Measurements from ENCODE around the gene WASHC2C. TPM values are rescaled to one million over a fixed set of nuclear protein-coding genes. Genes with fewer than 3 reads are reported as not detected.
"Not testable (repeated sequence)": the region's sequence is repeated elsewhere in the genome, so short reads cannot be mapped to it uniquely, and the experiment has no call there.

The WASHC2C gene, protein sequence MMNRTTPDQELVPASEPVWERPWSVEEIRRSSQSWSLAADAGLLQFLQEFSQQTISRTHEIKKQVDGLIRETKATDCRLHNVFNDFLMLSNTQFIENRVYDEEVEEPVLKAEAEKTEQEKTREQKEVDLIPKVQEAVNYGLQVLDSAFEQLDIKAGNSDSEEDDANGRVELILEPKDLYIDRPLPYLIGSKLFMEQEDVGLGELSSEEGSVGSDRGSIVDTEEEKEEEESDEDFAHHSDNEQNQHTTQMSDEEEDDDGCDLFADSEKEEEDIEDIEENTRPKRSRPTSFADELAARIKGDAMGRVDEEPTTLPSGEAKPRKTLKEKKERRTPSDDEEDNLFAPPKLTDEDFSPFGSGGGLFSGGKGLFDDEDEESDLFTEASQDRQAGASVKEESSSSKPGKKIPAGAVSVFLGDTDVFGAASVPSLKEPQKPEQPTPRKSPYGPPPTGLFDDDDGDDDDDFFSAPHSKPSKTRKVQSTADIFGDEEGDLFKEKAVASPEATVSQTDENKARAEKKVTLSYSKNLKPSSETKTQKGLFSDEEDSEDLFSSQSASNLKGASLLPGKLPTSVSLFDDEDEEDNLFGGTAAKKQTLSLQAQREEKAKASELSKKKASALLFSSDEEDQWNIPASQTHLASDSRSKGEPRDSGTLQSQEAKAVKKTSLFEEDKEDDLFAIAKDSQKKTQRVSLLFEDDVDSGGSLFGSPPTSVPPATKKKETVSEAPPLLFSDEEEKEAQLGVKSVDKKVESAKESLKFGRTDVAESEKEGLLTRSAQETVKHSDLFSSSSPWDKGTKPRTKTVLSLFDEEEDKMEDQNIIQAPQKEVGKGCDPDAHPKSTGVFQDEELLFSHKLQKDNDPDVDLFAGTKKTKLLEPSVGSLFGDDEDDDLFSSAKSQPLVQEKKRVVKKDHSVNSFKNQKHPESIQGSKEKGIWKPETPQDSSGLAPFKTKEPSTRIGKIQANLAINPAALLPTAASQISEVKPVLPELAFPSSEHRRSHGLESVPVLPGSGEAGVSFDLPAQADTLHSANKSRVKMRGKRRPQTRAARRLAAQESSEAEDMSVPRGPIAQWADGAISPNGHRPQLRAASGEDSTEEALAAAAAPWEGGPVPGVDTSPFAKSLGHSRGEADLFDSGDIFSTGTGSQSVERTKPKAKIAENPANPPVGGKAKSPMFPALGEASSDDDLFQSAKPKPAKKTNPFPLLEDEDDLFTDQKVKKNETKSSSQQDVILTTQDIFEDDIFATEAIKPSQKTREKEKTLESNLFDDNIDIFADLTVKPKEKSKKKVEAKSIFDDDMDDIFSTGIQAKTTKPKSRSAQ (N-terminal part only)
- 10 to 100 TPM; 15.0 to 62.2 (median 20.7) TPM for polyA plus RNA-seq
- long read RNA-seq, donor 1, partial matches to known transcripts: 16 of 16 reads
- long read RNA-seq, donor 1, other reads (novel, unspliced or antisense): 0 of 16 reads
- long read RNA-seq, donor 2, partial matches to known transcripts: 0 of 1 reads
- long read RNA-seq, donor 2, other reads (novel, unspliced or antisense): 0 of 1 reads
- long read RNA-seq, donor 3, partial matches to known transcripts: 12 of 13 reads
- long read RNA-seq, donor 3, other reads (novel, unspliced or antisense): 0 of 13 reads
- long read RNA-seq, donor 4: 0 reads
- long read RNA-seq, donor 5, partial matches to known transcripts: 13 of 14 reads
- long read RNA-seq, donor 5, other reads (novel, unspliced or antisense): 0 of 14 reads
- long read RNA-seq, donor 6: 0 reads
- long read RNA-seq, donor 7: 0 reads
- long read RNA-seq, donor 8: 0 reads
- long read RNA-seq, donor 9: 0 reads
- long read RNA-seq, donor 10, full-length matches to known transcripts: 1 of 30 reads
- long read RNA-seq, donor 10, partial matches to known transcripts: 29 of 30 reads
- long read RNA-seq, donor 10, other reads (novel, unspliced or antisense): 0 of 30 reads

DNA sequence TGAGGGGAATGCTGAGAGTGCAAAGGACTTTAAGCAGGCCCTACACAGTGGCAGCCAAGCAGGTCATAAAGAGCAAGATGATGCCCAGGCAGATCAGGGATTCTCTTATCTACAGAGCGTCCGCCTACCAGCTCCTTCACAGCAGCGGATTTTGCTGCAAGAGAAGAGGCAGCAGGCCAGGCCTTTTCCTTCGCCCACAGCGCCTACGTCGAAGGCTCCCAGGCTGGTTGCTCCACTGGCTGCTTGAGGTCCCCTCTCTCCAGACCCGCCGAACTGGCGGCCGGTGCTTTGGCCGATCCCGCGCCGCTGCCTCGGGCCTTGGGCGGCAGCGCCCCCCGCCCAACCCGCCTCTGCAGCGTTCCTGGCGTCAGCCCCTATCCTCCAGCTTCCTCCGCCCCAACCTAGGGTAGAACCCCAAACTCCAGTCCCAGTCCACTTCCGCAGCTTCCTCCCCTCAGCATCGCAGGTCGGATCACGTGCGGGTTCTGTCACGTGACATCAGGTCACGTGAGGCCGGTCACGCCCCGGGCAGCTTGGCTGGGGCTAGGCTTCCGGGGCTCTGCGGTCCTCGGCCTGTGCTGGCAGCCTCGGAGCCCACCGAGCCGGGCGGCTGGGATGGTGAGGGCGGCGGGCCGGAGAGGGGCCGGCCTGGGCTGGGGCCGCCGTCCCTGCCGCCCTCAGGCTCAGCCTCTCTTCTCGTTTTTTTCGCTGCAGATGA is at the start of gene WASHC2C:
Gene WASHC2C (plus strand): TSS at position 564 of the 718 bp plus-strand sequence. CDS start 52 bp downstream, at position 616.
- FAIRE-seq; H3K9me3 ChIP-seq (ENCODE audit: control insufficient read depth in 2 of 2, insufficient read depth in 1 of 2, low read depth in 1 of 2, low read length in 1 of 2); H3K27me3 ChIP-seq (ENCODE audit: control insufficient read depth in 3 of 3, insufficient read depth in 3 of 3, low read length in 3 of 3); H3K36me3 ChIP-seq (ENCODE audit: control insufficient read depth in 3 of 3, insufficient read depth in 2 of 3, low read depth in 1 of 3, low read length in 3 of 3); H3K4me1 ChIP-seq (ENCODE audit: control insufficient read depth in 3 of 3, insufficient read depth in 2 of 3, low read depth in 1 of 3, low read length in 2 of 3): not testable (repeated sequence)
- Histone ChIP-seq H3K4me3 (ENCODE audit: low read depth in 1 of 3, low read length in 3 of 3) (peak within 1 kb of the TSS; percentile 44 to 86 (median 61)), H3K27ac (ENCODE audit: low read depth in 1 of 3, low read length in 2 of 3) (peak within 1 kb of the TSS; percentile 53 to 88 (median 60))
- WGBS, 3 donors: 0 to 1% (median 1%) methylated on average over 38 to 49 of the region's 49 CpGs
- DNase-seq: peak; percentile 66 to 90

DNA sequence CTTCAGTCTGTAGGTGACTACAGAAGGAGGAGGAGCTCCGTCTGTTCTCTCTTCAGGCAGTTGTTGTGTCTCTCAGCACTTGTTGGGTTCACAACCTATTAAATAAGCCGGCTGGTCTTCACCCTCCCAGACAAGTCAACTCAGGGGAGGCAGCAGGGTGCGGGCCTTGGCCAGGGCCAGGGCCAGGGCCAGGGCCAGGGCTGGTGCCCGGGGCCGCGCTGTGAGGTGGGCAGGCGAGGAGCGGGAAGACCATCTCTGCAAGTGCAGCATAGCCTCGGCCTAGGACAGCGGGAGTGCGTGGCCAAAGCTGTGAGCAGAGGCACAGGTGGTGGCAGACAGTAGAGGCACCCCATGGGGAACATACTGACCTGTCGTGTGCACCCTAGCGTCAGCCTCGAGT is 48.6 kb upstream of the WASHC2C start:
- H3K27me3 ChIP-seq (ENCODE audit: control insufficient read depth in 3 of 3, insufficient read depth in 3 of 3, low read length in 3 of 3); DNase-seq; H3K27ac ChIP-seq (ENCODE audit: low read depth in 1 of 3, low read length in 2 of 3); H3K4me3 ChIP-seq (ENCODE audit: low read depth in 1 of 3, low read length in 3 of 3); H3K36me3 ChIP-seq (ENCODE audit: control insufficient read depth in 3 of 3, insufficient read depth in 2 of 3, low read depth in 1 of 3, low read length in 3 of 3); H3K4me1 ChIP-seq (ENCODE audit: control insufficient read depth in 3 of 3, insufficient read depth in 2 of 3, low read depth in 1 of 3, low read length in 2 of 3); FAIRE-seq; H3K9me3 ChIP-seq (ENCODE audit: control insufficient read depth in 2 of 2, insufficient read depth in 1 of 2, low read depth in 1 of 2, low read length in 1 of 2): not testable (repeated sequence)
- 87 to 90% (median 90%) methylated on average over 9 to 13 of the region's 14 CpGs for WGBS, 3 donors

DNA sequence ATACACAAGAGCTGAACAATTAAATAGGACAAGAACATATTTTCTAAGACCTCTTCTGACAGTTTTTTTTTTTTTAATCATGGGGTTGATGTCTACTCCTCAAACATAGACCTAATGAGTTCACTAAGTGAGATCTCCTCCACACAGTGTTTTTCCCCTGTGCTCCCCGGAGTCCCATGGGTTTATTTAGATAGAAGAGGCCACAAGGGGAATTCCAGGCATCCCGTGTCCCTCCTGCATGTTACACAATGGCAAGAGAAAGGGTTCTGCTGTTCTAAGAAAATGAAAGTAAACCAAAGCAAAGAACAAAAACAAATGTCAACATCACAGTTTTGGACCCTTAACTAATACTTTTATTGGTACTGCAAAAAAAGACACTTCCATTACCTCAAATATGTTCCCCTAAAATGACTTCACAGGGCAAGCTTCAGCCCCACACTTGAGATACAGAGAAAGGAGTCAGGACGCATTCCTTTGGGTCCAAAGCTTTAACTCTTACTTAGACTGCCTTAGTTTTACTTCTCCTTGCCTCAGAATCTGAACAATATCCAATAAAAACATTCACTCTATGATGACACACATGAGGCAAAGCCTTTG is 16.8 kb upstream of the WASHC2C start:
- not testable (repeated sequence) for H3K36me3 ChIP-seq (ENCODE audit: control insufficient read depth in 3 of 3, insufficient read depth in 2 of 3, low read depth in 1 of 3, low read length in 3 of 3); H3K9me3 ChIP-seq (ENCODE audit: control insufficient read depth in 2 of 2, insufficient read depth in 1 of 2, low read depth in 1 of 2, low read length in 1 of 2); H3K4me3 ChIP-seq (ENCODE audit: low read depth in 1 of 3, low read length in 3 of 3); H3K27me3 ChIP-seq (ENCODE audit: control insufficient read depth in 3 of 3, insufficient read depth in 3 of 3, low read length in 3 of 3); H3K4me1 ChIP-seq (ENCODE audit: control insufficient read depth in 3 of 3, insufficient read depth in 2 of 3, low read depth in 1 of 3, low read length in 2 of 3); FAIRE-seq
- 23 to 39% (median 25%) methylated on average over 2 of the region's 3 CpGs for WGBS, 3 donors
- DNase-seq: peak in 1 of 2 donors; percentile 6
- peak overlapping the region in 1 of 3 donors; percentile 55 for H3K27ac ChIP-seq (ENCODE audit: low read depth in 1 of 3, low read length in 2 of 3)

DNA sequence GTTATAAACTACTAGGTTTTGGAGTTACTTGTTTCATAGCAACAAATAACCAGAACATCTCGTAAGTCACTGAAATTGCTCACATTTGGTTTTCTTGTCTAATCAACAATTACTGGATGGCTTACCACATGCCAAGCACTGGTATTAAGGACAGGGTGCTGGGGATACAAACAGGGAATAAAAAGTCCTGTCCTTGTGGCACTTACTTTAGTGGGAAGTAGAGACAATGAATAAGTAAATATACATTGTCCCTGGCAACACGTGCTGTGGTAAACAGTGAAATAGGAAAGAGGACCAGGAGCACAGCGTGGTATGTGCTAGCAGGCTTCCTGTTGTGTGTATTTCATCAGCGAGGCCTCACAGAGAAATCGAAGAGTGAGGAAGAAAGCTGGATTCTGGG is 15.8 kb upstream of the WASHC2C start:
- H3K27me3 ChIP-seq (ENCODE audit: control insufficient read depth in 3 of 3, insufficient read depth in 3 of 3, low read length in 3 of 3); H3K36me3 ChIP-seq (ENCODE audit: control insufficient read depth in 3 of 3, insufficient read depth in 2 of 3, low read depth in 1 of 3, low read length in 3 of 3); DNase-seq; H3K4me3 ChIP-seq (ENCODE audit: low read depth in 1 of 3, low read length in 3 of 3); H3K27ac ChIP-seq (ENCODE audit: low read depth in 1 of 3, low read length in 2 of 3); FAIRE-seq; H3K9me3 ChIP-seq (ENCODE audit: control insufficient read depth in 2 of 2, insufficient read depth in 1 of 2, low read depth in 1 of 2, low read length in 1 of 2); H3K4me1 ChIP-seq (ENCODE audit: control insufficient read depth in 3 of 3, insufficient read depth in 2 of 3, low read depth in 1 of 3, low read length in 2 of 3): not testable (repeated sequence)
- WGBS, 3 donors: 59 to 80% (median 79%) methylated on average over 2 to 3 of the region's 5 CpGs

DNA sequence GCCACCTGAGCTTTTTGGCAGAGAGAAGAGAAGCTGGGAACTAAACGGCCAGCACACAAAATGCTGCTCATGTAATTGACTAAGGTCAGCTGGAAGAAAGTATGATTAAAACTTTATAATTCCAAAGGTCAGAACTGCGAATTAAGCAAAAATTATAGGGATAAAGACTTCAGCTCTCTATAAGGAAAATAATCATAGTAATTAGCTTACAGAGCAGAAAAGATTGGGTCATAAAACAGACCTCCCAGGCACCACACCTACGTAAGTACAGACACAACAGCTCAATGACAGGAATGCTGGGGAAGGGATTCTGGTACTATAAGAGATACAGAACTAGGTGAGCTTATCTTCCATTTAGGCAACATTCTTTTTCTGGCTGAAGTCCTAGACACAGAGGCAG is 10.0 kb upstream of the WASHC2C start:
- H3K27me3 ChIP-seq (ENCODE audit: control insufficient read depth in 3 of 3, insufficient read depth in 3 of 3, low read length in 3 of 3); H3K36me3 ChIP-seq (ENCODE audit: control insufficient read depth in 3 of 3, insufficient read depth in 2 of 3, low read depth in 1 of 3, low read length in 3 of 3); H3K4me1 ChIP-seq (ENCODE audit: control insufficient read depth in 3 of 3, insufficient read depth in 2 of 3, low read depth in 1 of 3, low read length in 2 of 3); H3K9me3 ChIP-seq (ENCODE audit: control insufficient read depth in 2 of 2, insufficient read depth in 1 of 2, low read depth in 1 of 2, low read length in 1 of 2); H3K4me3 ChIP-seq (ENCODE audit: low read depth in 1 of 3, low read length in 3 of 3); H3K27ac ChIP-seq (ENCODE audit: low read depth in 1 of 3, low read length in 2 of 3); FAIRE-seq: not testable (repeated sequence)
- 16 to 57% (median 44%) methylated on average over 3 of the region's 3 CpGs for WGBS, 3 donors
- DNase-seq: peak; percentile 3 to 71

DNA sequence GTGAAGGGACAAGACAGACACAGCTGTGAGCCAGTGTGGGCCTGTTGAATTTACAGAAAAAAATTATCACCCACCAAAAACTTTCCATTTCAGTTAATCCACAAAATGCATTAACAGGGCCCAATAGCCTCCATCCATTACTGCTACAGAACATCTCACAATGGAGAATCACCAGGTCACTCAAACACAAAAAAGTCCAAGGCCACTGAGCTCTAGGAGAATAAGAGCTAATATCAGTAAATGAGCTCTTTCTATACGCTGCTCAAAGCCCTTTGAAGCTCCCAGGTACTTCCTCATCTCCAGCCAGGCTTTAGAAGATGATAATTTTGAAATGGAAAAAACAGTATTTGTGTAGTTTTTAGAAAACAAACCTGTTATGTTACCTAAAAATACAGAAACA is 9.4 kb upstream of the WASHC2C start:
- not testable (repeated sequence) for H3K9me3 ChIP-seq (ENCODE audit: control insufficient read depth in 2 of 2, insufficient read depth in 1 of 2, low read depth in 1 of 2, low read length in 1 of 2); H3K27ac ChIP-seq (ENCODE audit: low read depth in 1 of 3, low read length in 2 of 3); H3K27me3 ChIP-seq (ENCODE audit: control insufficient read depth in 3 of 3, insufficient read depth in 3 of 3, low read length in 3 of 3); H3K4me1 ChIP-seq (ENCODE audit: control insufficient read depth in 3 of 3, insufficient read depth in 2 of 3, low read depth in 1 of 3, low read length in 2 of 3); H3K36me3 ChIP-seq (ENCODE audit: control insufficient read depth in 3 of 3, insufficient read depth in 2 of 3, low read depth in 1 of 3, low read length in 3 of 3); FAIRE-seq; H3K4me3 ChIP-seq (ENCODE audit: low read depth in 1 of 3, low read length in 3 of 3); DNase-seq
- WGBS, 3 donors: 49 to 64% (median 57%) methylated on average over 1 of the region's 1 CpG

DNA sequence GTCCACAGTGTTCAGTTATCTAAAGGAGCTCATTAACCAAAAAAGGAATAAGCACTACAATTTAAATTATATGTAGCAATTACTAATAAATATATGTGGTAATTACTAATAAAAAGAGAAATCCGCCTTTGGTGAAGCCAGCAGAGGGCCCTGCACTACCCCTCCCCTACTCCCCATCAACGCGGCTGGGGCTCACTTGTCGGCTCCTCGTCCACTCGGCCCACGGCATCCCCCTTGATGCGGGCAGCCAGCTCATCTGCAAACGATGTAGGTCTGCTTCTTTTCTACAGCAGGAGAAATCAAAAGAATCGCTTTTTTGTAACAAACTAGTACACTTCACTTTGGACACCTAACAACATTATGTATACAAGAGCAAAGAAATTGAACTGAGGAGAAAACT is 5.6 kb upstream of the WASHC2C start:
- WGBS, 3 donors: 73 to 87% (median 77%) methylated on average over 7 to 10 of the region's 10 CpGs
- H3K9me3 ChIP-seq (ENCODE audit: control insufficient read depth in 2 of 2, insufficient read depth in 1 of 2, low read depth in 1 of 2, low read length in 1 of 2); FAIRE-seq: not testable (repeated sequence)

More for the DNA sequence above, 5.6 kb upstream of the WASHC2C start:
- not testable (repeated sequence) for H3K27me3 ChIP-seq (ENCODE audit: control insufficient read depth in 3 of 3, insufficient read depth in 3 of 3, low read length in 3 of 3); H3K4me3 ChIP-seq (ENCODE audit: low read depth in 1 of 3, low read length in 3 of 3); DNase-seq; H3K4me1 ChIP-seq (ENCODE audit: control insufficient read depth in 3 of 3, insufficient read depth in 2 of 3, low read depth in 1 of 3, low read length in 2 of 3); H3K36me3 ChIP-seq (ENCODE audit: control insufficient read depth in 3 of 3, insufficient read depth in 2 of 3, low read depth in 1 of 3, low read length in 3 of 3); H3K27ac ChIP-seq (ENCODE audit: low read depth in 1 of 3, low read length in 2 of 3)
